ENCODE measurements around the gene SDK2. TPM values are rescaled to one million over a fixed set of nuclear protein-coding genes. Genes with fewer than 3 reads are reported as not detected.

The SDK2 gene
- total and polyA plus RNA-seq, 2 experiments from 2014 or later, result 0.74 to 5.1 TPM

DNA sequence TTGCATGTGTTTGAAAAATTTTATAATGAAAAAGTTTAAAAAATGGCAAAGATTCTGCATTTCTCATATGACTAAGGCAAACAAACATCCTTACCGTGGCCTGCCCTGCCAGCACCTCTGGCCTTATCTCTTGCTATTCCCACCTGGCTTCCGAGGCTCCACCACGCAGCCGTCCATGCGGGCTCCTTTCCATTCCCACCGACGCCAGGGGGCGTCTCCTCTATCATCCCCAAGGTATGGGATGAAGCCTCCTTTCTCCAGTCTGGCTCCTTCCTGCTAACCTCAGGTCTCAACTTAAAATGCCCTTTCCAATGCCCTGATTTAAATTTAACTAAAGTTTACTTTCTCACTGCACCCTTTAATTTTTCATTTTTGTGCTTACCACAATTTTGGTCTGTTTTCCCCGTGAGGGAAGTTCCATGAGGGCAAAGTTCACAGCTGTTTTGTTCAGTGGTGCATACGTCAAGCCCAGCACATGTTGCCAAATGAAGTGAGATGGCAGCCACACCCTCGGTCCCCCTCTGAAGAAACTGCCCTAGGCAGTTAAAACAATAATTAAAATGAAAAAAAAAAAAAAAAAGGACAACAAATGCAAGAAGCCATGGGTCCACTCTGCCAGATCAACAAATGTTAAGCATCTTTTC is 13.3 kb upstream of the SDK2 start:
- H3K36me3 Mint-ChIP-seq (ENCODE audit: low read depth), result peaks cover 7% of the 10 kb centered on the region; the same call in 2 of the 3 replicates
- Histone ChIP-seq H3K27me3 (ENCODE audit: insufficient read depth) (no peaks in the 10 kb centered on the region), H3F3A (replicated peaks; ENCODE audit: low read depth) (no peaks in the 10 kb centered on the region), H4K20me1 (replicated peaks; ENCODE audit: insufficient read depth) (no peaks in the 10 kb centered on the region), H3K79me2 (replicated peaks; ENCODE audit: insufficient read depth) (no peaks in the 10 kb centered on the region), H3K9me2 (ENCODE audit: insufficient read depth) (no peaks in the 10 kb centered on the region), H3K4me3 (no peak overlapping the region), H3K36me3 (ENCODE audit: insufficient read depth) (no peaks in the 10 kb centered on the region), H3K27ac (ENCODE audit: low read depth) (no peak overlapping the region), H2AFZ (peak overlapping the region; percentile 94; the same call in 1 of the 2 replicates), H3K4me1 (ENCODE audit: insufficient read depth) (no peaks in the 10 kb centered on the region), H3K4me2 (no peak overlapping the region)
- TF ChIP-seq ZNF114 (CRISPR knock-in tag; IDR thresholded peaks at IDR 0.05), result no peak
- TF ChIP-seq, protein P1, sequence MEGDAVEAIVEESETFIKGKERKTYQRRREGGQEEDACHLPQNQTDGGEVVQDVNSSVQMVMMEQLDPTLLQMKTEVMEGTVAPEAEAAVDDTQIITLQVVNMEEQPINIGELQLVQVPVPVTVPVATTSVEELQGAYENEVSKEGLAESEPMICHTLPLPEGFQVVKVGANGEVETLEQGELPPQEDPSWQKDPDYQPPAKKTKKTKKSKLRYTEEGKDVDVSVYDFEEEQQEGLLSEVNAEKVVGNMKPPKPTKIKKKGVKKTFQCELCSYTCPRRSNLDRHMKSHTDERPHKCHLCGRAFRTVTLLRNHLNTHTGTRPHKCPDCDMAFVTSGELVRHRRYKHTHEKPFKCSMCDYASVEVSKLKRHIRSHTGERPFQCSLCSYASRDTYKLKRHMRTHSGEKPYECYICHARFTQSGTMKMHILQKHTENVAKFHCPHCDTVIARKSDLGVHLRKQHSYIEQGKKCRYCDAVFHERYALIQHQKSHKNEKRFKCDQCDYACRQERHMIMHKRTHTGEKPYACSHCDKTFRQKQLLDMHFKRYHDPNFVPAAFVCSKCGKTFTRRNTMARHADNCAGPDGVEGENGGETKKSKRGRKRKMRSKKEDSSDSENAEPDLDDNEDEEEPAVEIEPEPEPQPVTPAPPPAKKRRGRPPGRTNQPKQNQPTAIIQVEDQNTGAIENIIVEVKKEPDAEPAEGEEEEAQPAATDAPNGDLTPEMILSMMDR (conservative IDR thresholded peaks at IDR 0.05; ENCODE audit: low read depth in 2 of 2), result peak; percentile 79 to 92
- H3K27ac Mint-ChIP-seq, result no peak overlapping the region
- peak; percentile 100 for ATAC-seq
- no peak overlapping the region for H3K4me3 Mint-ChIP-seq
- H3K27me3 Mint-ChIP-seq (ENCODE audit: insufficient read depth, low read depth, poor library complexity), result peaks cover 11% of the 10 kb centered on the region
- DNase-seq (ENCODE audit: low spot score), result peak; percentile 89
- H3K9me3 Mint-ChIP-seq, result peaks cover 9% of the 10 kb centered on the region
- H3K4me1 Mint-ChIP-seq, result peaks cover 5% of the 10 kb centered on the region

DNA sequence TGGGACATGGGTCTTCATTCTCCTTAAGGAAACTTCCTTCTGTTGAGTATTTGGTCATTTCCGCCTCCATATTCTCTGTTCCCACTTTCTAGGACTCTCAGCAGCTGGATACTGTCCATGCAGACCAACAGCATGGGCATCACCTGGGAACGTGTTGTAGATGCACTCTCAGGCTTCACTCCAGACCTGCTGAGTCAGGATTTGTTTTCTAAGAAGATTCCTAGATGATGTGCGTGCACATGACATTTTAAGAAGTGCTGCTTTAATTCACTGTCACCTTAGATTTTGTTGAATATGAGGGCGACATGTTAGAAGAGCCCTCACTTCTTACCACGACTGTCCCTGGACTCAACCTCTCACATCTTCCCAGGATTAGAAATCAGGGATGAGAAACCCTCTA is 10.0 kb upstream of the SDK2 start:
- no peaks in the 10 kb centered on the region for H3K27me3 ChIP-seq (ENCODE audit: insufficient read depth)
- no peaks in the 10 kb centered on the region for H3K9me2 ChIP-seq (ENCODE audit: insufficient read depth)
- peaks cover 9% of the 10 kb centered on the region for H3K27me3 Mint-ChIP-seq (ENCODE audit: insufficient read depth, low read depth, poor library complexity)
- H3K36me3 Mint-ChIP-seq (ENCODE audit: low read depth), result peaks cover 7% of the 10 kb centered on the region; the same call in 2 of the 3 replicates
- no peaks in the 10 kb centered on the region for H4K20me1 ChIP-seq (replicated peaks; ENCODE audit: insufficient read depth)
- no peak overlapping the region for H3K4me2 ChIP-seq
- H3K4me1 Mint-ChIP-seq, result peaks cover 7% of the 10 kb centered on the region
- DNase-seq (ENCODE audit: low spot score) (no peak), ATAC-seq (no peak)
- peaks cover 9% of the 10 kb centered on the region for H3K9me3 Mint-ChIP-seq
- H3F3A ChIP-seq (replicated peaks; ENCODE audit: low read depth), result no peaks in the 10 kb centered on the region
- no peaks in the 10 kb centered on the region for H3K79me2 ChIP-seq (replicated peaks; ENCODE audit: insufficient read depth)
- H3K36me3 ChIP-seq (ENCODE audit: insufficient read depth), result no peaks in the 10 kb centered on the region
- no peaks in the 10 kb centered on the region for H3K4me1 ChIP-seq (ENCODE audit: insufficient read depth)
- H3K4me3 Mint-ChIP-seq, result no peak overlapping the region
- H3K4me3 ChIP-seq, result no peak overlapping the region
- H3K27ac ChIP-seq (ENCODE audit: low read depth), result no peak overlapping the region
- H2AFZ ChIP-seq, result no peak overlapping the region
- no peak overlapping the region for H3K27ac Mint-ChIP-seq
- no peak for TF ChIP-seq POLR2AphosphoS5 (IDR thresholded peaks at IDR 0.05; ENCODE audit: low read depth)
- TF ChIP-seq, protein P2, sequence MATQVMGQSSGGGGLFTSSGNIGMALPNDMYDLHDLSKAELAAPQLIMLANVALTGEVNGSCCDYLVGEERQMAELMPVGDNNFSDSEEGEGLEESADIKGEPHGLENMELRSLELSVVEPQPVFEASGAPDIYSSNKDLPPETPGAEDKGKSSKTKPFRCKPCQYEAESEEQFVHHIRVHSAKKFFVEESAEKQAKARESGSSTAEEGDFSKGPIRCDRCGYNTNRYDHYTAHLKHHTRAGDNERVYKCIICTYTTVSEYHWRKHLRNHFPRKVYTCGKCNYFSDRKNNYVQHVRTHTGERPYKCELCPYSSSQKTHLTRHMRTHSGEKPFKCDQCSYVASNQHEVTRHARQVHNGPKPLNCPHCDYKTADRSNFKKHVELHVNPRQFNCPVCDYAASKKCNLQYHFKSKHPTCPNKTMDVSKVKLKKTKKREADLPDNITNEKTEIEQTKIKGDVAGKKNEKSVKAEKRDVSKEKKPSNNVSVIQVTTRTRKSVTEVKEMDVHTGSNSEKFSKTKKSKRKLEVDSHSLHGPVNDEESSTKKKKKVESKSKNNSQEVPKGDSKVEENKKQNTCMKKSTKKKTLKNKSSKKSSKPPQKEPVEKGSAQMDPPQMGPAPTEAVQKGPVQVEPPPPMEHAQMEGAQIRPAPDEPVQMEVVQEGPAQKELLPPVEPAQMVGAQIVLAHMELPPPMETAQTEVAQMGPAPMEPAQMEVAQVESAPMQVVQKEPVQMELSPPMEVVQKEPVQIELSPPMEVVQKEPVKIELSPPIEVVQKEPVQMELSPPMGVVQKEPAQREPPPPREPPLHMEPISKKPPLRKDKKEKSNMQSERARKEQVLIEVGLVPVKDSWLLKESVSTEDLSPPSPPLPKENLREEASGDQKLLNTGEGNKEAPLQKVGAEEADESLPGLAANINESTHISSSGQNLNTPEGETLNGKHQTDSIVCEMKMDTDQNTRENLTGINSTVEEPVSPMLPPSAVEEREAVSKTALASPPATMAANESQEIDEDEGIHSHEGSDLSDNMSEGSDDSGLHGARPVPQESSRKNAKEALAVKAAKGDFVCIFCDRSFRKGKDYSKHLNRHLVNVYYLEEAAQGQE (IDR thresholded peaks at IDR 0.05; ENCODE audit: unreplicated experiment), result no peak
- no peak for TF ChIP-seq ZNF331 (CRISPR knock-in tag; IDR thresholded peaks at IDR 0.05; ENCODE audit: low read depth)
- TF ChIP-seq JUNB (IDR thresholded peaks at IDR 0.05; ENCODE audit: unreplicated experiment), result no peak
- TF ChIP-seq, protein P3, sequence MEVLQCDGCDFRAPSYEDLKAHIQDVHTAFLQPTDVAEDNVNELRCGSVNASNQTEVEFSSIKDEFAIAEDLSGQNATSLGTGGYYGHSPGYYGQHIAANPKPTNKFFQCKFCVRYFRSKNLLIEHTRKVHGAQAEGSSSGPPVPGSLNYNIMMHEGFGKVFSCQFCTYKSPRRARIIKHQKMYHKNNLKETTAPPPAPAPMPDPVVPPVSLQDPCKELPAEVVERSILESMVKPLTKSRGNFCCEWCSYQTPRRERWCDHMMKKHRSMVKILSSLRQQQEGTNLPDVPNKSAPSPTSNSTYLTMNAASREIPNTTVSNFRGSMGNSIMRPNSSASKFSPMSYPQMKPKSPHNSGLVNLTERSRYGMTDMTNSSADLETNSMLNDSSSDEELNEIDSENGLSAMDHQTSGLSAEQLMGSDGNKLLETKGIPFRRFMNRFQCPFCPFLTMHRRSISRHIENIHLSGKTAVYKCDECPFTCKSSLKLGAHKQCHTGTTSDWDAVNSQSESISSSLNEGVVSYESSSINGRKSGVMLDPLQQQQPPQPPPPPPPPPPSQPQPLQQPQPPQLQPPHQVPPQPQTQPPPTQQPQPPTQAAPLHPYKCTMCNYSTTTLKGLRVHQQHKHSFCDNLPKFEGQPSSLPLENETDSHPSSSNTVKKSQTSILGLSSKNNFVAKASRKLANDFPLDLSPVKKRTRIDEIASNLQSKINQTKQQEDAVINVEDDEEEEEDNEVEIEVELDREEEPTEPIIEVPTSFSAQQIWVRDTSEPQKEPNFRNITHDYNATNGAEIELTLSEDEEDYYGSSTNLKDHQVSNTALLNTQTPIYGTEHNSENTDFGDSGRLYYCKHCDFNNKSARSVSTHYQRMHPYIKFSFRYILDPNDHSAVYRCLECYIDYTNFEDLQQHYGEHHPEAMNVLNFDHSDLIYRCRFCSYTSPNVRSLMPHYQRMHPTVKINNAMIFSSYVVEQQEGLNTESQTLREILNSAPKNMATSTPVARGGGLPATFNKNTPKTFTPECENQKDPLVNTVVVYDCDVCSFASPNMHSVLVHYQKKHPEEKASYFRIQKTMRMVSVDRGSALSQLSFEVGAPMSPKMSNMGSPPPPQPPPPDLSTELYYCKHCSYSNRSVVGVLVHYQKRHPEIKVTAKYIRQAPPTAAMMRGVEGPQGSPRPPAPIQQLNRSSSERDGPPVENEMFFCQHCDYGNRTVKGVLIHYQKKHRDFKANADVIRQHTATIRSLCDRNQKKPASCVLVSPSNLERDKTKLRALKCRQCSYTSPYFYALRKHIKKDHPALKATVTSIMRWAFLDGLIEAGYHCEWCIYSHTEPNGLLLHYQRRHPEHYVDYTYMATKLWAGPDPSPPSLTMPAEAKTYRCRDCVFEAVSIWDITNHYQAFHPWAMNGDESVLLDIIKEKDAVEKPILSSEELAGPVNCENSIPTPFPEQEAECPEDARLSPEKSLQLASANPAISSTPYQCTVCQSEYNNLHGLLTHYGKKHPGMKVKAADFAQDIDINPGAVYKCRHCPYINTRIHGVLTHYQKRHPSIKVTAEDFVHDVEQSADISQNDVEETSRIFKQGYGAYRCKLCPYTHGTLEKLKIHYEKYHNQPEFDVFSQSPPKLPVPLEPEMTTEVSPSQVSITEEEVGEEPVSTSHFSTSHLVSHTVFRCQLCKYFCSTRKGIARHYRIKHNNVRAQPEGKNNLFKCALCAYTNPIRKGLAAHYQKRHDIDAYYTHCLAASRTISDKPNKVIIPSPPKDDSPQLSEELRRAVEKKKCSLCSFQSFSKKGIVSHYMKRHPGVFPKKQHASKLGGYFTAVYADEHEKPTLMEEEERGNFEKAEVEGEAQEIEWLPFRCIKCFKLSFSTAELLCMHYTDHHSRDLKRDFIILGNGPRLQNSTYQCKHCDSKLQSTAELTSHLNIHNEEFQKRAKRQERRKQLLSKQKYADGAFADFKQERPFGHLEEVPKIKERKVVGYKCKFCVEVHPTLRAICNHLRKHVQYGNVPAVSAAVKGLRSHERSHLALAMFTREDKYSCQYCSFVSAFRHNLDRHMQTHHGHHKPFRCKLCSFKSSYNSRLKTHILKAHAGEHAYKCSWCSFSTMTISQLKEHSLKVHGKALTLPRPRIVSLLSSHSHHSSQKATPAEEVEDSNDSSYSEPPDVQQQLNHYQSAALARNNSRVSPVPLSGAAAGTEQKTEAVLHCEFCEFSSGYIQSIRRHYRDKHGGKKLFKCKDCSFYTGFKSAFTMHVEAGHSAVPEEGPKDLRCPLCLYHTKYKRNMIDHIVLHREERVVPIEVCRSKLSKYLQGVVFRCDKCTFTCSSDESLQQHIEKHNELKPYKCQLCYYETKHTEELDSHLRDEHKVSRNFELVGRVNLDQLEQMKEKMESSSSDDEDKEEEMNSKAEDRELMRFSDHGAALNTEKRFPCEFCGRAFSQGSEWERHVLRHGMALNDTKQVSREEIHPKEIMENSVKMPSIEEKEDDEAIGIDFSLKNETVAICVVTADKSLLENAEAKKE (CRISPR knock-in tag; IDR thresholded peaks at IDR 0.05), result no peak
- no peak for TF ChIP-seq ZNF114 (CRISPR knock-in tag; IDR thresholded peaks at IDR 0.05)
- no peak for TF ChIP-seq CREB1 (CRISPR knock-in tag; IDR thresholded peaks at IDR 0.05; ENCODE audit: low read depth)
